H1 (cell line): ENCODE measurements around the gene SLC6A7. TPM values are rescaled to one million over a fixed set of nuclear protein-coding genes. Genes with fewer than 3 reads are reported as not detected.

ENCODE experiments used
- CTCF ChIA-PET: fragments of 300-600 bp; sonication (Branson Sonifier 250); formaldehyde crosslinking; loops from one replicate; lab custom pipeline; 2021; ENCODE audit not compliant: partially characterized antibody; lab: Charles Lee
- POLR2A ChIA-PET: fragments of 300-600 bp; sonication (Branson Sonifier 250); formaldehyde crosslinking; loops from one replicate; lab custom pipeline; 2021; ENCODE audit warnings: inconsistent platforms; ENCODE audit not compliant: partially characterized antibody; lab: Charles Lee
- DNase-seq, 2 experiments: peaks; one replicate each; pipeline versions ENCODE4 v3.0.0 to v3.0.0-alpha.2; 2010 to 2022; ENCODE audit warnings: low spot score in 2 of 2, low read depth in 1 of 2, mixed read lengths in 1 of 2
- FAIRE-seq: peaks from 2 replicates; lab custom pipeline; 2011; peaks lifted over from hg19 to GRCh38; lab: Jason Lieb, UNC
- H2AFZ ChIP-seq: 2 replicates; pipeline ENCODE4 v1.8.1; 2012; ENCODE audit warnings: low read length, inconsistent platforms
- H2AK5ac ChIP-seq: 2 replicates; pipeline ENCODE4 v1.6.1; 2013; ENCODE audit warnings: low read depth, low read length
- H2BK120ac ChIP-seq: replicated peaks from 2 replicates; pipeline ENCODE3; 2013; ENCODE audit warnings: low read depth, low read length, inconsistent platforms
- H2BK12ac ChIP-seq: 2 replicates; pipeline ENCODE4 v1.6.1; 2013; ENCODE audit warnings: low read depth, low read length
- H2BK15ac ChIP-seq: 2 replicates; pipeline ENCODE4 v1.6.1; 2013; ENCODE audit warnings: low read length
- H2BK20ac ChIP-seq: 2 replicates; pipeline ENCODE4 v1.6.1; 2013; ENCODE audit warnings: low read length
- H2BK5ac ChIP-seq: 2 replicates; pipeline ENCODE4 v1.6.1; 2013; ENCODE audit warnings: low read depth, low read length
- H3K14ac ChIP-seq: 2 replicates; pipeline ENCODE4 v1.6.1; 2013; ENCODE audit warnings: inconsistent platforms; ENCODE audit not compliant: insufficient read length
- H3K18ac ChIP-seq: 2 replicates; pipeline ENCODE4 v1.6.1; 2013; ENCODE audit warnings: low read length; ENCODE audit errors: extremely low read depth
- H3K23ac ChIP-seq: 2 replicates; pipeline ENCODE4 v1.6.1; 2013; ENCODE audit warnings: inconsistent platforms; ENCODE audit not compliant: insufficient read length
- H3K23me2 ChIP-seq: 2 replicates; pipeline ENCODE4 v1.6.1; 2013; ENCODE audit warnings: low read depth, low read length
- H3K27ac ChIP-seq: 2 replicates; pipeline ENCODE4 v1.6.1; 2011; ENCODE audit warnings: low read depth, low read length, inconsistent platforms
- H3K27me3 ChIP-seq, 4 experiments: replicated peaks in 1 of 4; 1 replicate in 1 of 4; 2 replicates in 3 of 4; pipeline versions ENCODE4 v1.6.1 to v1.8.1; 2011 to 2013; ENCODE audit warnings: low read length in 3 of 4, mild to moderate bottlenecking in 3 of 4, inconsistent platforms in 2 of 4, mixed read lengths in 2 of 4, moderate library complexity in 1 of 4; ENCODE audit not compliant: control insufficient read depth in 3 of 4, insufficient read depth in 3 of 4; ENCODE audit errors: extremely low read depth in 1 of 4
- H3K36me3 ChIP-seq, 4 experiments: 2 replicates each; pipeline versions ENCODE4 v1.6.1 to v1.8.1; 2011 to 2013; ENCODE audit warnings: mild to moderate bottlenecking in 4 of 4, low read length in 3 of 4, moderate library complexity in 2 of 4, control low read depth in 1 of 4, inconsistent platforms in 1 of 4; ENCODE audit not compliant: insufficient read depth in 4 of 4, control insufficient read depth in 2 of 4
- H3K4ac ChIP-seq: replicated peaks from 2 replicates; pipeline ENCODE3; 2013; ENCODE audit warnings: low read length, low read depth, mixed read lengths, inconsistent platforms; ENCODE audit not compliant: insufficient read length
- H3K4me1 ChIP-seq, 4 experiments: replicated peaks in 1 of 4; 1 replicate in 1 of 4; 2 replicates in 3 of 4; pipeline versions ENCODE4 v1.6.1 to v1.8.1; 2011 to 2013; ENCODE audit warnings: low read length in 3 of 4, inconsistent platforms in 2 of 4, mixed read lengths in 1 of 4; ENCODE audit not compliant: insufficient read depth in 4 of 4, control insufficient read depth in 3 of 4
- H3K4me2 ChIP-seq, 2 experiments: 2 replicates each; pipeline versions ENCODE4 v1.6.1 to v1.8.1; 2011 to 2013; ENCODE audit warnings: low read depth in 2 of 2, low read length in 2 of 2, control low read depth in 1 of 2, inconsistent platforms in 1 of 2, mild to moderate bottlenecking in 1 of 2; ENCODE audit not compliant: insufficient read depth in 1 of 2
- H3K4me3 ChIP-seq, 4 experiments: fragments of 200-600, 300-600 bp in 1 of 4; sonication (generic), shearing (Covaris generic), sonication (Bioruptor Twin) in 1 of 4; 2 replicates each; pipeline versions ENCODE4 v1.5.1 to v1.8.1; 2011 to 2016; ENCODE audit warnings: low read length in 4 of 4, low read depth in 3 of 4, control low read depth in 2 of 4, inconsistent platforms in 2 of 4, mild to moderate bottlenecking in 2 of 4, mixed read lengths in 1 of 4, moderate library complexity in 1 of 4; ENCODE audit not compliant: insufficient read depth in 2 of 4; ENCODE audit errors: extremely low read depth in 1 of 4
- H3K56ac ChIP-seq: replicated peaks from 2 replicates; pipeline ENCODE3; 2013; ENCODE audit warnings: low read depth, mild to moderate bottlenecking, mixed read lengths, low read length, inconsistent platforms; ENCODE audit not compliant: insufficient read length
- H3K79me1 ChIP-seq: 2 replicates; pipeline ENCODE4 v1.6.1; 2013; ENCODE audit warnings: low read depth, low read length, control low read depth
- H3K79me2 ChIP-seq, 2 experiments: 2 replicates each; pipeline versions ENCODE4 v1.6.1 to v1.8.1; 2012 to 2013; ENCODE audit warnings: low read length in 2 of 2, mild to moderate bottlenecking in 2 of 2, inconsistent platforms in 1 of 2; ENCODE audit not compliant: insufficient read depth in 2 of 2, control insufficient read depth in 1 of 2
- H3K9ac ChIP-seq, 4 experiments: replicated peaks in 1 of 4; 1 replicate in 1 of 4; 2 replicates in 3 of 4; pipeline versions ENCODE4 v1.6.1 to v1.8.1; 2011 to 2013; ENCODE audit warnings: low read depth in 3 of 4, low read length in 3 of 4, control low read depth in 2 of 4, mild to moderate bottlenecking in 2 of 4, moderate library complexity in 2 of 4, inconsistent platforms in 1 of 4; ENCODE audit errors: extremely low read depth in 1 of 4
- H3K9me3 ChIP-seq, 2 experiments: 2 replicates each; pipeline versions ENCODE4 v1.6.1 to v1.8.1; 2012 to 2013; ENCODE audit warnings: mild to moderate bottlenecking in 2 of 2, moderate library complexity in 2 of 2, control low read depth in 1 of 2, inconsistent platforms in 1 of 2, low read depth in 1 of 2, low read length in 1 of 2, mixed read lengths in 1 of 2; ENCODE audit not compliant: insufficient read depth in 2 of 2
- H4K20me1 ChIP-seq, 2 experiments: replicated peaks in 1 of 2; 2 replicates each; pipeline versions ENCODE3 to v1.8.1; 2011 to 2013; ENCODE audit warnings: inconsistent platforms in 2 of 2, low read length in 2 of 2, mild to moderate bottlenecking in 1 of 2; ENCODE audit not compliant: insufficient read depth in 2 of 2, control insufficient read depth in 1 of 2
- H4K5ac ChIP-seq: 2 replicates; pipeline ENCODE4 v1.6.1; 2013; ENCODE audit warnings: low read length, low read depth, mixed read lengths, inconsistent platforms; ENCODE audit not compliant: insufficient read length
- H4K8ac ChIP-seq: 2 replicates; pipeline ENCODE4 v1.8.0; 2013; ENCODE audit warnings: mild to moderate bottlenecking, moderate library complexity, low read length, inconsistent platforms; ENCODE audit not compliant: insufficient read depth; ENCODE audit errors: extremely low read depth
- H4K91ac ChIP-seq: replicated peaks from 2 replicates; pipeline ENCODE3; 2013; ENCODE audit warnings: low read length, mixed read lengths, inconsistent platforms; ENCODE audit not compliant: insufficient read length
- JUN ChIP-seq: IDR thresholded peaks from 2 replicates; pipeline ENCODE4 v1.6.1; 2011; ENCODE audit warnings: low read depth, mild to moderate bottlenecking, improper control_type of control experiment, low read length
- WGBS, 2 experiments: shearing (Covaris generic) in 1 of 2; methylation state at CpG; one replicate each; pipeline versions ENCODE4 v1.1.6 to v1.1.7; 2013 to 2015; ENCODE audit warnings: low lambda C conversion rate in 2 of 2, mixed read lengths in 2 of 2, inconsistent platforms in 1 of 2, low coverage in 1 of 2, missing lambda C conversion rate in 1 of 2; ENCODE audit not compliant: insufficient replicate concordance in 2 of 2, insufficient coverage in 1 of 2, insufficient read length in 1 of 2; ENCODE audit errors: extremely low coverage in 1 of 2, missing lambda C conversion rate in 1 of 2; 5-methylcytosine and 5-hydroxymethylcytosine counted together
- polyA plus RNA-seq, 7 experiments: library from polyadenylated mRNA; depleted of rRNA in 3 of 7; stranded (reverse) in 5 of 7; unstranded in 2 of 7; fragments of >200 nt in 5 of 7; fragments of 200-250 nt in 2 of 7; gene quantifications; 1 replicate in 5 of 7; 2 replicates in 1 of 7; 4 replicates in 1 of 7; pipeline versions ENCODE4 v1.2.1 to v1.2.3, GENCODE V29; 2011 to 2013; ENCODE audit warnings: missing spikeins in 2 of 7, mixed read lengths in 2 of 7
- total RNA-seq: library from RNA; stranded (reverse); fragmentation: NEBNext Ultra II Directional; extraction: Animal tissue kit (Norgen Biotek cat#: 25700); gene quantifications from 2 replicates; pipeline ENCODE4 v1.2.1, GENCODE V29; 2021

SLC6A7 gene
- total and polyA plus RNA-seq, 2 of the 8 experiments (the other 6 are each of a cell fraction or from before 2014, with no cell fraction given) = 0.07 to 0.12 TPM

- Histone ChIP-seq H4K91ac (no peak overlapping the region), H2BK20ac (0 out of 2 replicates have a peak overlapping the region, but pooled peaks have one; percentile 66), H3K4me2 (peak overlapping the region in 1 of 2 experiments; percentile 73; a peak in 1 of 4 replicates), H3K56ac (no peak overlapping the region), H3K9me3 (no peaks in the 10 kb centered on the region), H2AFZ (no peak overlapping the region), H4K5ac (no peak overlapping the region), H3K79me1 (no peaks in the 10 kb centered on the region), H3K4me1 (peaks cover 6 to 24% (median 12%) of the 10 kb centered on the region in 4 experiments), H2BK5ac (peak overlapping the region; percentile 1; the same call in 1 of the 2 replicates), H3K79me2 (no peaks in the 10 kb centered on the region), H4K20me1 (no peaks in the 10 kb centered on the region), H3K27me3 (no peaks in the 10 kb centered on the region; a peak in 2 of 7 replicates), H3K23ac (no peak overlapping the region), H3K18ac (no peak overlapping the region), H2BK12ac (0 out of 2 replicates have a peak overlapping the region, but pooled peaks have one; percentile 7), H2AK5ac (0 out of 2 replicates have a peak overlapping the region, but pooled peaks have one; percentile 17), H3K23me2 (no peaks in the 10 kb centered on the region; the same call in 1 of the 2 replicates), H3K4ac (no peak overlapping the region), H2BK120ac (no peak overlapping the region), H4K8ac (no peak overlapping the region), H3K9ac (no peak overlapping the region), H3K4me3 (no peak overlapping the region), H2BK15ac (peak overlapping the region; percentile 0; the same call in 1 of the 2 replicates), H3K14ac (no peak overlapping the region), H3K27ac (no peak overlapping the region), H3K36me3 (no peaks in the 10 kb centered on the region)
- DNase-seq (no peak), FAIRE-seq (no peak)
- POLR2A ChIA-PET = interaction anchor here (1.6 to 3.4 kb wide), 2 partner anchors 12 to 14 kb away, joined by 5 to 14 read pairs; no protein-coding TSS in a partner anchor
- WGBS, 2 experiments = 82% methylated on average over 11 of the region's 12 CpGs; no CpG with 5 or more reads in 1 of the 2 experiments
- CTCF ChIA-PET = interaction anchor here (0.7 to 15.3 kb wide), 16 partner anchors 8 to 186 kb away, joined by 3 to 372 read pairs (median 4); partner anchors contain the start of gene SLC6A7
- no peak for TF ChIP-seq JUN
These were observed 37.0 kb upstream of the SLC6A7 start for GRCh38 chr5:150152636-150153462.
